ENCODE results near the gene PRKAG2. TPM values are rescaled to one million over a fixed set of nuclear protein-coding genes. Genes with fewer than 3 reads are reported as not detected.
A peak's percentile ranks its signal among the peaks of the same experiment; 100 is the strongest.

Gene PRKAG2
- total RNA-seq, 2 experiments from 2014 or later = 39.3 to 42.3 TPM

GRCh38 chr7:151728746-151729145 lies 148.2 kb downstream of the PRKAG2 start:
- no peaks in the 10 kb centered on the region for H3K27me3 ChIP-seq (ENCODE audit: control insufficient read depth in 1 of 2, insufficient read depth in 2 of 2, low read length in 2 of 2)
- DNase-seq (no peak), ATAC-seq (ENCODE audit: poor library complexity) (no peak)
- Mint-ChIP-seq H3K4me1 (ENCODE audit: low read depth) (no peaks in the 10 kb centered on the region), H3K27ac (no peak overlapping the region), H3K36me3 (ENCODE audit: low read depth) (peaks cover 3% of the 10 kb centered on the region), H3K4me3 (no peak overlapping the region), H3K27me3 (no peaks in the 10 kb centered on the region), H3K9me3 (no peaks in the 10 kb centered on the region)
- POLR2A ChIA-PET = no interaction called here
- H3K9me3 ChIP-seq (ENCODE audit: control insufficient read depth in 1 of 2, insufficient read depth in 1 of 2, low read length in 2 of 2) = no peaks in the 10 kb centered on the region
- no peaks in the 10 kb centered on the region for H3K4me1 ChIP-seq (ENCODE audit: insufficient read depth, low read length)
- H3K4me3 ChIP-seq (ENCODE audit: low read length) = no peak overlapping the region
- CTCF ChIA-PET = no interaction called here
- intact Hi-C loops (cut with DNase I, micrococcal nuclease) = no loop called here
- no peak for TF ChIP-seq CTCF (IDR thresholded peaks at IDR 0.05)
- peaks cover 3% of the 10 kb centered on the region for H3K36me3 ChIP-seq (ENCODE audit: insufficient read depth, low read length)
- no peak overlapping the region for H3K27ac ChIP-seq (ENCODE audit: low read depth in 1 of 2, low read length in 2 of 2)

DNA sequence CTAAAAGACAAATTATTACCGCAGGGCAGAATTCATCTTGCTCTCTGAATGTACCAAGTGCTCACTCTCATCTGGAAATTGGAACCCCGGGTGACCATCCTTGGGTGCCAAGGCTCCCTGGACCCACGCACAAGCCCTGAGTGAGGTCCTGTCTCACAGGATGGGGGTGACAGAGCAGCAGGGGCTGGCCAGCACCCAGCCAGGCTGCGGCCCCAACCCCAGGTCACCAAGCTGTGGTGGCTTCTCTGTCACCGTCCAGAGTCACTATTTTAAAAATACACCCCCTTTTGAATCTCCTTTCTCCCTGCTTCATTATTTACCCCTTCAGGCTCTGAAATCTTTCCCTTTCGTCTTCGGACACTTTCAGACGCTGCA lies 148.6 kb downstream of the PRKAG2 start:
- Mint-ChIP-seq H3K4me1 (ENCODE audit: low read depth) (no peaks in the 10 kb centered on the region), H3K9me3 (no peaks in the 10 kb centered on the region), H3K27ac (no peak overlapping the region), H3K27me3 (no peaks in the 10 kb centered on the region), H3K4me3 (no peak overlapping the region), H3K36me3 (ENCODE audit: low read depth) (peaks cover 4% of the 10 kb centered on the region)
- DNase-seq (no peak), ATAC-seq (ENCODE audit: poor library complexity) (no peak)
- Histone ChIP-seq H3K9me3 (ENCODE audit: control insufficient read depth in 1 of 2, insufficient read depth in 1 of 2, low read length in 2 of 2) (no peaks in the 10 kb centered on the region), H3K36me3 (ENCODE audit: insufficient read depth, low read length) (peaks cover 3% of the 10 kb centered on the region), H3K27ac (ENCODE audit: low read depth in 1 of 2, low read length in 2 of 2) (no peak overlapping the region), H3K4me1 (ENCODE audit: insufficient read depth, low read length) (no peaks in the 10 kb centered on the region), H3K4me3 (ENCODE audit: low read length) (no peak overlapping the region), H3K27me3 (ENCODE audit: control insufficient read depth in 1 of 2, insufficient read depth in 2 of 2, low read length in 2 of 2) (no peaks in the 10 kb centered on the region)
- intact Hi-C loops (cut with DNase I, micrococcal nuclease) = no loop called here
- POLR2A ChIA-PET = no interaction called here
- CTCF ChIA-PET = no interaction called here
- no peak for TF ChIP-seq CTCF (IDR thresholded peaks at IDR 0.05)

DNA sequence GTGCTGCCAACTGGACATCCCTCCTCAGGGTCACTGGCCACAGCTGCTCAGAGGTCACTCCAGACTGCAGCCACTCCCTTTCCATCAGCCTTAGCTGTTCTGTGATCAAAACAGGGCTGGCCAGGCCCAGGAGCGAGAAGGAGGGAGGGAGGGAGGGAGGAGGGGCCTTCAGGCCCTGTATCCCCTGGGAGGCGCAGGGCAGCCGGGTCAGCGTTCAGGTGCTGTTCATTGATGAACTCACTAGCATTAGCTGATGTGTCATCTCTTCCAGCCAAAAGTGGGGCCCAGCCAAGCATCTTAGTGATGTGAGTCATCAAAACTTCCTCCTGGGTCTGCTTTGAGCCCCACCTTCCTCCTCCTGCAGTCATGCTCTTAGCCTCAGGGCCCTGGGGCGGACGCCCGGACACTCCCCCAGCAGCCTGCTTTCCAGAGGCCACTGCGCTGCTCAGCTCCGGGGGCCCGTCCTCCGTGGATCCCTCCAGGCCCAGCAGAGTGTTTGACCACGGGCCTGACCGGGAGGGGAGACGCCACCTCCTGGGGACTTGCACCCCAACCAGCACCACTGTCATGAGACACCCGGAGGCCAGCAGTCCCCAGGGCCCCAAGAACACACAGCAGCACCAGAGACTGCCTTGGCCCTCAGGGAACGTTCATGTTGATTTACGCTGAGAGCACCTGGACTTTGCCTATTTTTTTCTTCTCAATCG lies 149.2 kb downstream of the PRKAG2 start:
- no peak for ATAC-seq (ENCODE audit: poor library complexity)
- Histone ChIP-seq H3K27ac (ENCODE audit: low read depth in 1 of 2, low read length in 2 of 2) (no peak overlapping the region), H3K9me3 (ENCODE audit: control insufficient read depth in 1 of 2, insufficient read depth in 1 of 2, low read length in 2 of 2) (no peaks in the 10 kb centered on the region), H3K27me3 (ENCODE audit: control insufficient read depth in 1 of 2, insufficient read depth in 2 of 2, low read length in 2 of 2) (no peaks in the 10 kb centered on the region), H3K36me3 (ENCODE audit: insufficient read depth, low read length) (peaks cover 3% of the 10 kb centered on the region), H3K4me1 (ENCODE audit: insufficient read depth, low read length) (no peaks in the 10 kb centered on the region), H3K4me3 (ENCODE audit: low read length) (no peak overlapping the region)
- H3K27me3 Mint-ChIP-seq = no peaks in the 10 kb centered on the region
- intact Hi-C loops (cut with DNase I, micrococcal nuclease) = no loop called here
- TF ChIP-seq CTCF (IDR thresholded peaks at IDR 0.05) = no peak
- H3K4me3 Mint-ChIP-seq = no peak overlapping the region
- no peaks in the 10 kb centered on the region for H3K4me1 Mint-ChIP-seq (ENCODE audit: low read depth)
- peaks cover 4% of the 10 kb centered on the region for H3K36me3 Mint-ChIP-seq (ENCODE audit: low read depth)
- no peaks in the 10 kb centered on the region for H3K9me3 Mint-ChIP-seq
- no peak overlapping the region for H3K27ac Mint-ChIP-seq
- peak in 8 of 14 experiments; percentile 6 to 71 (median 34) for DNase-seq
- ChIA-PET CTCF (no interaction called here), POLR2A (no interaction called here)
